ENCODE measurements around the gene POU2AF1.

The POU2AF1 gene

GRCh38 chr11:111384494-111384893 lies 5.4 kb upstream of the POU2AF1 start:
- no peak for DNase-seq

- no peak for DNase-seq
Measured at GRCh38 chr11:111382451-111382850, 3.4 kb upstream of the POU2AF1 start.

GRCh38 chr11:111379602-111380136 lies 594 bp upstream of the POU2AF1 start:
- no peak for DNase-seq

- DNase-seq = no peak
Measured at GRCh38 chr11:111378185-111378860, 752 bp downstream of the POU2AF1 start.

- DNase-seq = no peak
Measured at GRCh38 chr11:111376181-111376871, 2.7 kb downstream of the POU2AF1 start.

- DNase-seq = no peak
Measured at GRCh38 chr11:111373590-111373989, 5.5 kb downstream of the POU2AF1 start.

- no peak for DNase-seq
Measured at GRCh38 chr11:111372538-111372937, 6.5 kb downstream of the POU2AF1 start.

- no peak for DNase-seq
Measured at GRCh38 chr11:111370902-111371578, 8.0 kb downstream of the POU2AF1 start.

- no peak for DNase-seq
Measured at GRCh38 chr11:111370270-111370901, 8.7 kb downstream of the POU2AF1 start.

- DNase-seq = no peak
Measured at GRCh38 chr11:111368285-111368560, 10.9 kb downstream of the POU2AF1 start.

- DNase-seq = no peak
Measured at GRCh38 chr11:111367411-111368284, 11.4 kb downstream of the POU2AF1 start.

GRCh38 chr11:111366560-111367410 lies 12.3 kb downstream of the POU2AF1 start:
- no peak for DNase-seq

GRCh38 chr11:111365722-111366559 lies 13.1 kb downstream of the POU2AF1 start:
- no peak for DNase-seq

- DNase-seq = no peak
Measured at GRCh38 chr11:111364503-111364902, 14.6 kb downstream of the POU2AF1 start.

GRCh38 chr11:111363985-111364384 lies 15.1 kb downstream of the POU2AF1 start:
- DNase-seq = no peak

GRCh38 chr11:111362887-111363411 lies 16.1 kb downstream of the POU2AF1 start:
- no peak for DNase-seq

- no peak for DNase-seq
Measured at GRCh38 chr11:111361874-111362273, 17.2 kb downstream of the POU2AF1 start.

GRCh38 chr11:111361052-111361801 lies 17.8 kb downstream of the POU2AF1 start:
- DNase-seq = no peak
